AG04450 (cell line): ENCODE measurements around the gene PTPN20. TPM values are rescaled to one million over a fixed set of nuclear protein-coding genes. Genes with fewer than 3 reads are reported as not detected.

Experiments
- CTCF ChIA-PET: fragments of 300-600, 350-600 bp; formaldehyde crosslinking; extraction: SDS; loops from one replicate; lab custom pipeline; 2022; ENCODE audit warnings: antibody characterized with exemption, inconsistent platforms; lab: Charles Lee
- POLR2A ChIA-PET: fragments of 350-600 bp; formaldehyde crosslinking; extraction: SDS; loops from one replicate; lab custom pipeline; 2021; ENCODE audit warnings: antibody characterized with exemption, inconsistent platforms; lab: Yijun Ruan, JAX
- DNase-seq: peaks from one replicate; pipeline ENCODE4 v3.0.0-alpha.2; 2011; ENCODE audit warnings: low read depth, low spot score
- H3K27ac ChIP-seq: one replicate; pipeline ENCODE4 v1.5.1; 2012; ENCODE audit warnings: low read depth, low read length, control low read depth
- H3K27me3 ChIP-seq: one replicate; pipeline ENCODE4 v1.6.0; 2012; ENCODE audit warnings: low read length; ENCODE audit not compliant: control insufficient read depth, insufficient read depth
- H3K4me3 ChIP-seq: 2 replicates; pipeline ENCODE4 v1.5.1; 2011; ENCODE audit warnings: mild to moderate bottlenecking, low read depth, low read length, control low read depth
- H3K9me3 ChIP-seq: 2 replicates; pipeline ENCODE4 v1.5.1; 2012; ENCODE audit warnings: low read length; ENCODE audit not compliant: control insufficient read depth, insufficient read depth
- CTCF ChIP-seq: IDR thresholded peaks from 2 replicates; pipeline ENCODE4 v1.5.1; 2011; ENCODE audit warnings: low read depth, low read length, control low read depth, inconsistent platforms
- polyA plus RNA-seq: library from polyadenylated mRNA; depleted of rRNA; stranded (reverse); fragments of >200 nt; gene quantifications from 2 replicates; pipeline ENCODE4 v1.2.3, GENCODE V29; 2011

PTPN20 gene
- polyA plus RNA-seq, 1 experiment = not detected

- no peaks in the 10 kb centered on the region for H3K27me3 ChIP-seq
- POLR2A ChIA-PET = no interaction called here
- H3K4me3 ChIP-seq = no peak overlapping the region
- CTCF ChIA-PET = interaction anchor here (1.1 to 2.2 kb wide), 2 partner anchors 293 to 294 kb away, joined by 3 to 6 read pairs; no protein-coding TSS in a partner anchor
- H3K9me3 ChIP-seq = no peaks in the 10 kb centered on the region; the same call in 1 of the 2 replicates
- H3K27ac ChIP-seq = no peak overlapping the region
- no peak for DNase-seq
- no peak for TF ChIP-seq CTCF
These were observed 108.2 kb downstream of the PTPN20 start for GRCh38 chr10:47019155-47020145.

- CTCF ChIA-PET = interaction anchor here (2.2 kb wide), 1 partner anchor 293 kb away, joined by 6 read pairs; no protein-coding TSS in a partner anchor
These were observed 109.2 kb downstream of the PTPN20 start for GRCh38 chr10:47020471-47020870.

GRCh38 chr10:47021850-47022249 is 110.6 kb downstream of the PTPN20 start:
- no peak for DNase-seq
- no peaks in the 10 kb centered on the region for H3K27me3 ChIP-seq
- H3K9me3 ChIP-seq = no peaks in the 10 kb centered on the region; the same call in 1 of the 2 replicates
- TF ChIP-seq CTCF = no peak; the same call in 1 of the 2 replicates
- ChIA-PET POLR2A (no interaction called here), CTCF (interaction anchor here (1.2 to 2.2 kb wide), 3 partner anchors 12 to 292 kb away, joined by 3 to 8 read pairs (median 6); no protein-coding TSS in a partner anchor)
- no peak overlapping the region for H3K4me3 ChIP-seq
- no peak overlapping the region for H3K27ac ChIP-seq

More at GRCh38 chr10:47020471-47020870, 109.2 kb downstream of the PTPN20 start:
- Histone ChIP-seq H3K27ac (no peak overlapping the region), H3K9me3 (no peaks in the 10 kb centered on the region; the same call in 1 of the 2 replicates), H3K4me3 (no peak overlapping the region), H3K27me3 (no peaks in the 10 kb centered on the region)
- POLR2A ChIA-PET = no interaction called here
- peak; percentile 3 for DNase-seq
- TF ChIP-seq CTCF = no peak

GRCh38 chr10:47022311-47023131 is 111.3 kb downstream of the PTPN20 start:
- ChIA-PET CTCF (interaction anchor here (0.9 to 1.6 kb wide), 3 partner anchors 11 to 337 kb away, joined by 3 to 8 read pairs (median 3); no protein-coding TSS in a partner anchor), POLR2A (no interaction called here)
- no peaks in the 10 kb centered on the region for H3K27me3 ChIP-seq
- no peak overlapping the region for H3K27ac ChIP-seq
- H3K9me3 ChIP-seq = no peaks in the 10 kb centered on the region; the same call in 1 of the 2 replicates
- DNase-seq = no peak
- no peak for TF ChIP-seq CTCF
- H3K4me3 ChIP-seq = no peak overlapping the region
